Right lobe of liver (tissue), 6 donors: ENCODE data around the gene SLC15A3. TPM values are rescaled to one million over a fixed set of nuclear protein-coding genes. Genes with fewer than 3 reads are reported as not detected.

Experiments used
- ATAC-seq, 4 donors: fragments of 200-7000 bp; cut with Tn5 transposase; one replicate each; pipeline ENCODE4 v1.9.1; 2020; ENCODE audit warnings: mild to moderate bottlenecking in 4 of 4, moderate library complexity in 4 of 4
- DNase-seq, 3 donors: peaks; one replicate each; pipeline ENCODE4 v3.0.0-alpha.2; 2020
- H3K27ac ChIP-seq, 3 donors: fragments of 200-600 bp; one replicate each; pipeline ENCODE4 v1.8.0; 2022
- H3K27me3 ChIP-seq, 2 donors: fragments of 200-600 bp; one replicate each; pipeline ENCODE4 v1.8.0; 2022
- H3K36me3 ChIP-seq, 4 donors: fragments of 200-600 bp; sonication (generic) in 1 of 4; one replicate each; pipeline versions ENCODE4 v1.5.1 to v1.8.0; 2017 to 2022; ENCODE audit warnings: control low read depth in 1 of 4
- H3K4me1 ChIP-seq, 4 donors: fragments of 200-600 bp; sonication (generic) in 1 of 4; one replicate each; pipeline versions ENCODE4 v1.5.1 to v1.8.0; 2017 to 2022; ENCODE audit warnings: control low read depth in 1 of 4
- H3K4me3 ChIP-seq, 3 donors: fragments of 200-600 bp; one replicate each; pipeline ENCODE4 v1.8.0; 2022
- H3K9me3 ChIP-seq, 4 donors: fragments of 200-600 bp; sonication (generic) in 1 of 4; one replicate each; pipeline versions ENCODE4 v1.5.1 to v1.8.0; 2017 to 2022; ENCODE audit warnings: control low read depth in 1 of 4
- POLR2A ChIP-seq: fragments of 450-650 bp; IDR thresholded peaks from one replicate; pipeline ENCODE4 v1.6.1; 2017; ENCODE audit warnings: antibody characterized with exemption, mild to moderate bottlenecking
- WGBS: methylation state at CpG from one replicate; pipeline ENCODE4 v1.1.6; 2018; ENCODE audit warnings: low coverage, low lambda C conversion rate; ENCODE audit not compliant: insufficient coverage; ENCODE audit errors: missing lambda C conversion rate; 5-methylcytosine and 5-hydroxymethylcytosine counted together
- intact Hi-C, 2 donors: fragments of 100-400 bp; cut with DNase I; formaldehyde crosslinking; loops; one replicate each; pipeline versions ENCODE4 v1.11.2 to v1.14.1; 2022
- total RNA-seq, 6 experiments: library from RNA; depleted of rRNA in 2 of 6; stranded (reverse); fragments of >200 nt in 2 of 6; fragmentation: NEBNext Ultra II Directional in 3 of 6; extraction: Animal tissue kit (Norgen Biotek cat#: 25700) in 3 of 6; gene quantifications; one replicate each; pipeline versions ENCODE4 v1.1.0 to v1.2.4, GENCODE V29; 2016 to 2023
- TF ChIP-seq, protein P1 (sequence below), 4 donors: fragments of 200-600 bp in 3 of 4; fragments of 450-650 bp in 1 of 4; IDR thresholded peaks; one replicate each; pipeline versions ENCODE4 v1.5.1 to v1.8.0; 2016 to 2022; ENCODE audit warnings: antibody characterized with exemption in 4 of 4, mild to moderate bottlenecking in 2 of 4
- donor health status: DM: no; HTN: yes; CAD: no.
- donor health status: DM: no; HTN: no; CAD: no.
- donor health status: DM: no; HTN: no; CAD: no.
- donor health status: DM: no; HTN: yes; CAD: no.
- donor health status: DM: no; HTN: yes; CAD: no.

SLC15A3 gene
- total RNA-seq, 6 experiments from 2014 or later: 7.2 to 22.2 (median 9.2) TPM

DNA sequence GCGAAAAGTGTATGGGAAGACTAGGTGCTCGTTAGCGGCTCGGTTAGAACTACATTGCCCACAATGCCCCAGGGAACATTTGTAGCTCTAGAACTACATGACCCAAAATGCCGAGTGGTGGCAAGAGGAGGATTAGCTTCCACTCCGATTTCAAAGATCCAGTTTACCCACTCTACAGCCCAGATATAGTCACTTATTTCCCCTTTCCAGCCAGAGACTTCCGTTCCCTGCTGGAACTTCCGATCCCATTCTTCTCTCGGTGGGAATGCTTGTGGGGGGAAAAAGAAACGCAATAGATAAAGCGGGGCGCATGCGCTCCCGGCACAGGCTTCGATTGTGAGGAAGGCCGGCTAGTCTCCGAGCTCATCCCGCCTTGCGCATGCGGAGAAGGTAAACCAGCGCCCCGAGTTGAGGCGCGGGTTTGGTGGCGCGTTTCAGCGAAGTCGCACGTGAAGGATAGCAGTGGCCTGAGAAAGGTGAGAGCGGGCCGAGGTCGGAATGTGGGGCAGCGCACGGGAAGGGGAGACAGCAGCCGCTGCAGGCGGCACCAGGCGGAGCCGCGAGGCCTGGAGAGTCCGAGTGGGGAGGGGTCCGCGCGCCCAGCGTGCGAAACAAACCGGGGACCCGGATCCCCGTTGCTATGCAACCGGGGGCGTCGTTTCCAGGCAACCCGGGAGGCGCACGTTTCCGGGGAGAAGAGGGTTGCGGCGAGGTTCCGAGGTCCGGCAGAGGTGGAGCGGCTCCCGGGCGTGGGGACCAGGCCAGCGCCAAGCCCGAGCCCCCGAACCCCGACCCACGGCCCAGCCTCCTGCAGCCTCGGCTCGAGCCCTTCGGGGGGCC lies 38.0 kb downstream of the SLC15A3 start, which contains the start of gene TMEM109:
Gene TMEM109 (plus strand): TSS at position 366 of the 840 bp plus-strand sequence. CDS start 5,536 bp downstream, outside the sequence.
- 0% methylated on average over 48 of the region's 70 CpGs for WGBS
- H3K4me3 ChIP-seq: peak within 1 kb of the TSS; percentile 84 to 93 (median 86)
- TF ChIP-seq, protein P1, sequence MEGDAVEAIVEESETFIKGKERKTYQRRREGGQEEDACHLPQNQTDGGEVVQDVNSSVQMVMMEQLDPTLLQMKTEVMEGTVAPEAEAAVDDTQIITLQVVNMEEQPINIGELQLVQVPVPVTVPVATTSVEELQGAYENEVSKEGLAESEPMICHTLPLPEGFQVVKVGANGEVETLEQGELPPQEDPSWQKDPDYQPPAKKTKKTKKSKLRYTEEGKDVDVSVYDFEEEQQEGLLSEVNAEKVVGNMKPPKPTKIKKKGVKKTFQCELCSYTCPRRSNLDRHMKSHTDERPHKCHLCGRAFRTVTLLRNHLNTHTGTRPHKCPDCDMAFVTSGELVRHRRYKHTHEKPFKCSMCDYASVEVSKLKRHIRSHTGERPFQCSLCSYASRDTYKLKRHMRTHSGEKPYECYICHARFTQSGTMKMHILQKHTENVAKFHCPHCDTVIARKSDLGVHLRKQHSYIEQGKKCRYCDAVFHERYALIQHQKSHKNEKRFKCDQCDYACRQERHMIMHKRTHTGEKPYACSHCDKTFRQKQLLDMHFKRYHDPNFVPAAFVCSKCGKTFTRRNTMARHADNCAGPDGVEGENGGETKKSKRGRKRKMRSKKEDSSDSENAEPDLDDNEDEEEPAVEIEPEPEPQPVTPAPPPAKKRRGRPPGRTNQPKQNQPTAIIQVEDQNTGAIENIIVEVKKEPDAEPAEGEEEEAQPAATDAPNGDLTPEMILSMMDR (IDR thresholded peaks at IDR 0.05): peak in 1 of 4 donors; percentile 9
- peak; percentile 45 for TF ChIP-seq POLR2A
- intact Hi-C loops: no loop called here
- H3K27ac ChIP-seq: peak within 1 kb of the TSS; percentile 78 to 89 (median 79)
- H3K27me3 ChIP-seq: no peaks in the 10 kb centered on the region
- H3K36me3 ChIP-seq: no peaks in the 10 kb centered on the region
- peaks cover 0 to 12% (median 0%) of the 10 kb centered on the region in 4 donors for H3K4me1 ChIP-seq
- ATAC-seq (peak; percentile 84 to 90 (median 88)), DNase-seq (peak; percentile 91 to 92 (median 92))
- H3K9me3 ChIP-seq: no peaks in the 10 kb centered on the region

DNA sequence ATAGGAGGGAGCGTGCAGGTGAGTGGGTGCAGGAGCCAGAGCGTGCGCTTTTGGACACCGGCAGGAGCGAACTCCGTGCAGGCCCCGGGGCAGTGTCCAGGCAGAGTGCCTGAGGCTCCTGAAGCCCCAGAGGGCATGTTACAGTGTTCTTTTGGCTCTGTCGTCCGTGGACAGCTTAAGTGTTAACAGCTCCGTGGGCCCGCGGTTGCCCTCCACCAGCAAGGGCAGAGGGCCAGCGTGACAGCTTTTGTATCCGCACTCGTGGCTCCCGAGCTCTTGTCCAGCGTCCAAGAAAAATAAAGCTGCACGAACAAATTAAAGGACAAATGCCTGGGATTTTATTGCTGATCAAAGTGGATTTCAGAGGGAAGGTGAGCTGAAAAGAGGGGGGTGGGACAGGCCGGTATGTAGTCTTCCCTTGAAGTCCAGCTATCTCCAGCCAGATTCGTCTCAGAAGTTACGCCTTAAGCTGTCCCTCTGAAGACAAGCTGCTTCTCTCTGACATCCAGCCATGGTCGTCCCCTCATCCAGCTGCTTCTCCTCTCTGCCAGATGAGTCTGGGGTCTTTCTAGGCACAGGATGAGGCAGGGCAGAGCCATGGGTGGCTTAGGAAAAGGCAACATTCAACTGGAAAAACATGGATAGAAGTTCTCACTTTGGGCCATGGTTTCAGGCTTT lies 39.0 kb downstream of the SLC15A3 start:
- H3K4me1 ChIP-seq: peaks cover 0 to 12% (median 0%) of the 10 kb centered on the region in 4 donors
- no peaks in the 10 kb centered on the region for H3K27me3 ChIP-seq
- DNase-seq (no peak), ATAC-seq (no peak)
- no peaks in the 10 kb centered on the region for H3K9me3 ChIP-seq
- H3K4me3 ChIP-seq: peak overlapping the region in 2 of 3 donors; percentile 86 to 93
- intact Hi-C loops: no loop called here
- H3K27ac ChIP-seq: peak overlapping the region; percentile 78 to 89 (median 79)
- 48% methylated on average over 13 of the region's 22 CpGs for WGBS
- TF ChIP-seq POLR2A: no peak
- TF ChIP-seq, protein P1 (IDR thresholded peaks at IDR 0.05): no peak
- no peaks in the 10 kb centered on the region for H3K36me3 ChIP-seq

DNA sequence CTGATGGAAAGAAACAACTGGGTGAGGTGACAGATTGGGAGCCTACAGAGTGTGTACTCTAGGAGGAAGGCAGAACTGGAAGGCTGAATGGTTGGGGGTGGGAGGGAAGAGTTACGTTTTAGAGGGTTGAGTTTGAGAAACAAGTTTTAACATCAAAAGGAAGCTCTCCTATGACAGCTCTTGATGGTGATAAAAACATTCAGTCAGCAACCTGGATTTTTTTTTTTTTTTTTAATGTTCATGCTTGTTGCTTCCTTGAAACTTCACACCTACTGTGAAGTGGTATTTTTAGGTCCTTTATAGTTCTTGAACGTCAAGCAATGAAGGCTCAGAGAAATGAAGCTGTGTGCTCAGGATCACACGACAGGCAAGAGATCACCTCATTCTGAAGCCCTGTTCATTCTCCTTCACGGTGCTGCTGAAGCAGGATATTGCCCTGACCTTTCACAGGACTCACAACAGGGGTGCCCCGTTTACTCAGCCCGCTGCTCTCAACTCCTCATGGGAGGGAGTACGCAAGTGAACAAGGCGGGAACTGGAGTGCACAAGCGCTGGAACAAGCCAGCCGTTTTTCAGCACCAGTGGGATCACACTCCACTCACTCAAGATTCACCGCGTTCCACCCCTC lies 39.6 kb downstream of the SLC15A3 start:
- no peaks in the 10 kb centered on the region for H3K9me3 ChIP-seq
- no peak for ATAC-seq
- H3K27me3 ChIP-seq: no peaks in the 10 kb centered on the region
- TF ChIP-seq, protein P1 (IDR thresholded peaks at IDR 0.05): no peak
- no peak for TF ChIP-seq POLR2A
- WGBS: 49% methylated on average over 4 of the region's 12 CpGs
- no peaks in the 10 kb centered on the region for H3K36me3 ChIP-seq
- H3K4me3 ChIP-seq: no peak overlapping the region
- peaks cover 0 to 12% (median 0%) of the 10 kb centered on the region in 4 donors for H3K4me1 ChIP-seq
- intact Hi-C loops: no loop called here
- no peak overlapping the region for H3K27ac ChIP-seq
- DNase-seq: no peak

DNA sequence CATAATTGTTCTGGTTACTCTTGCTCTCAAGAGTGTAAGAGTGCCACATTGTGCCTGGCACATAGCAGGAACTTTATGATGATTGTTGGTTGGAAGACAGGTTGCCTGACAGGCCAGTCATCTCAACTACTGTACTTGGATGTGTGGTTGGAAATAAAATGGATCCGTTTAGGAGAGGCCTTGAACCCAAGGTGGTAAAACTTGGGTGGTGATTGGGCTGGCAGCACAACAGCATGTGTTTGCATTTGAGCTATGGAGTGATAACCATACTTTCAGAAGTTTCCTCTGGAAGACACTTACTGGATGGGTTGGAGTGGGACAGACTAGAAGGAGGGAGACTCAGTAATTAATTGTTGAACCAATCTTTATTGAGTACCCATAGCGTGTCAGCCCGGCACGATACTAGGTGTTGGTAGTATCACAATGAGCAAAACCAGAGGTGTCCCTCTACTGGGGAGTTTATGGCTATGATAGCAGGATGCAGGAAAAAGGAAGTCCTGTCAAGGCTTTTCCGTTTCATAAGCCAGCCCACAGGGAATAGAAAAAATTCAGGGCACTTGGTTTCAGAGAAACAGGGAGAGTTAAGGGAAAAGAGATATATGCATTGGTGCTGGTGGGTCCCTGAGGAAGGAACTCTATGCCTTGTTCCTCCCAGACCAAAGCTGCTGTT lies 41.1 kb downstream of the SLC15A3 start:
- no peak for ATAC-seq
- H3K4me3 ChIP-seq: no peak overlapping the region
- peak overlapping the region in 1 of 3 donors; percentile 5 for H3K27ac ChIP-seq
- no peaks in the 10 kb centered on the region for H3K9me3 ChIP-seq
- intact Hi-C loops: no loop called here
- no peak for DNase-seq
- peaks cover 0 to 12% (median 2%) of the 10 kb centered on the region in 4 donors for H3K4me1 ChIP-seq
- 54% methylated on average over 5 of the region's 5 CpGs for WGBS
- no peaks in the 10 kb centered on the region for H3K27me3 ChIP-seq
- H3K36me3 ChIP-seq: no peaks in the 10 kb centered on the region
- TF ChIP-seq, protein P1 (IDR thresholded peaks at IDR 0.05): peak in 1 of 4 donors; percentile 11
- TF ChIP-seq POLR2A: no peak
